T-cell (primary cell): ENCODE results near the gene DRG2. TPM values are rescaled to one million over a fixed set of nuclear protein-coding genes. Genes with fewer than 3 reads are reported as not detected.

ENCODE experiments used
- ATAC-seq, 4 experiments: fragments of 200-7000 bp in 3 of 4; fragments of 150-1000 bp in 1 of 4; cut with Tn5 transposase; replicated peaks in 1 of 4; 1 replicate in 3 of 4; 2 replicates in 1 of 4; pipeline ENCODE4 v1.10.0; 2021; ENCODE audit warnings: moderate library complexity in 3 of 4, mild to moderate bottlenecking in 2 of 4, moderate number of reproducible peaks in 1 of 4
- CTCF ChIA-PET, 2 donors: fragments of 300-600 bp; sonication (Branson Sonifier 250); formaldehyde crosslinking; loops; one replicate each; lab custom pipeline; 2022; ENCODE audit warnings: antibody characterized with exemption in 2 of 2; lab: Charles Lee
- POLR2A ChIA-PET, 2 donors: fragments of 300-600 bp; sonication (Branson Sonifier 250); formaldehyde crosslinking; loops; one replicate each; lab custom pipeline; 2022; ENCODE audit warnings: antibody characterized with exemption in 2 of 2; lab: Charles Lee
- DNase-seq, 35 experiments: peaks; one replicate each; pipeline versions ENCODE4 v3.0.0 to v3.0.0-alpha.2; 2013 to 2023
- H3K27ac ChIP-seq: one replicate; pipeline ENCODE4 v1.5.1; 2013; ENCODE audit warnings: low read length
- H3K27me3 ChIP-seq, 2 experiments: replicated peaks in 1 of 2; 1 replicate in 1 of 2; 2 replicates in 1 of 2; pipeline versions ENCODE4 v1.6.1 to v1.7.0; 2013; ENCODE audit warnings: low read length in 1 of 2, mixed read lengths in 1 of 2; ENCODE audit not compliant: control insufficient read depth in 2 of 2, insufficient read depth in 2 of 2; ENCODE audit errors: extremely low read depth in 1 of 2
- H3K36me3 ChIP-seq, 2 donors: 1 replicate in 1 of 2; 2 replicates in 1 of 2; pipeline versions ENCODE4 v1.6.1 to v1.7.0; 2013; ENCODE audit warnings: low read length in 1 of 2; ENCODE audit not compliant: control insufficient read depth in 2 of 2, insufficient read depth in 1 of 2; ENCODE audit errors: extremely low read depth in 1 of 2
- H3K4me1 ChIP-seq, 2 experiments: 1 replicate in 1 of 2; 2 replicates in 1 of 2; pipeline versions ENCODE4 v1.6.1 to v1.7.0; 2013; ENCODE audit warnings: low read length in 2 of 2, mixed read lengths in 1 of 2; ENCODE audit not compliant: insufficient read depth in 2 of 2, control insufficient read depth in 1 of 2; ENCODE audit errors: extremely low read depth in 1 of 2
- H3K4me3 ChIP-seq, 2 donors: 1 replicate in 1 of 2; 2 replicates in 1 of 2; pipeline versions ENCODE4 v1.5.1 to v1.7.0; 2013; ENCODE audit warnings: mild to moderate bottlenecking in 2 of 2, low read length in 1 of 2, moderate library complexity in 1 of 2; ENCODE audit not compliant: control insufficient read depth in 1 of 2; ENCODE audit errors: extremely low read depth in 1 of 2
- H3K9me3 ChIP-seq: 2 replicates; pipeline ENCODE4 v1.7.0; 2013
- H3K27ac Mint-ChIP-seq, 2 donors: one replicate each; pipeline ENCODE4 v1.8.0; 2020 to 2021; ENCODE audit warnings: mild to moderate bottlenecking in 2 of 2, mixed read lengths in 2 of 2
- H3K27me3 Mint-ChIP-seq, 2 donors: one replicate each; pipeline ENCODE4 v1.8.0; 2021 to 2022; ENCODE audit warnings: mixed read lengths in 2 of 2
- H3K36me3 Mint-ChIP-seq: one replicate; pipeline ENCODE4 v1.8.0; 2021; ENCODE audit warnings: mixed read lengths
- H3K4me1 Mint-ChIP-seq, 3 donors: one replicate each; pipeline ENCODE4 v1.8.0; 2020 to 2022; ENCODE audit warnings: mixed read lengths in 3 of 3, mild to moderate bottlenecking in 1 of 3
- H3K4me3 Mint-ChIP-seq, 3 donors: one replicate each; pipeline ENCODE4 v1.8.0; 2020 to 2022; ENCODE audit warnings: mild to moderate bottlenecking in 3 of 3, mixed read lengths in 3 of 3, moderate library complexity in 3 of 3
- H3K9me3 Mint-ChIP-seq, 3 donors: one replicate each; pipeline ENCODE4 v1.8.0; 2020 to 2022; ENCODE audit warnings: mixed read lengths in 3 of 3
- WGBS: methylation state at CpG from one replicate; pipeline ENCODE4 v1.1.5; 2013; ENCODE audit warnings: missing lambda C conversion rate; ENCODE audit not compliant: insufficient coverage; 5-methylcytosine and 5-hydroxymethylcytosine counted together
- total RNA-seq, 35 experiments: library from RNA in 6 of 35; stranded (reverse) in 6 of 35; fragments of 120-200 nt in 1 of 35; gene quantifications; one replicate each; pipeline versions ENCODE4 v1.2.1 to v1.2.4 and lab custom pipeline; 2013 to 2026

DRG2 gene
- total RNA-seq, 5 donors from 2014 or later (not counting 1 experiment from before 2014, with no cell fraction given), result 48.1 to 65.7 (median 57.3) TPM

- no peak overlapping the region for H3K27ac Mint-ChIP-seq
- no peak overlapping the region for H3K4me3 ChIP-seq
Observed at GRCh38 chr17:18101828-18102227, 14.1 kb downstream of the DRG2 start.

GRCh38 chr17:18102640-18103039 is 14.9 kb downstream of the DRG2 start:
- Histone ChIP-seq H3K4me3 (no peak overlapping the region), H3K36me3 (peaks cover 11 to 58% of the 10 kb centered on the region in 2 donors), H3K9me3 (no peaks in the 10 kb centered on the region), H3K27me3 (no peaks in the 10 kb centered on the region), H3K4me1 (no peaks in the 10 kb centered on the region), H3K27ac (no peak overlapping the region)
- 59% methylated on average over 3 of the region's 3 CpGs for WGBS
- peaks cover 26% of the 10 kb centered on the region for H3K36me3 Mint-ChIP-seq
- POLR2A ChIA-PET, result no interaction called here
- no peaks in the 10 kb centered on the region for H3K4me1 Mint-ChIP-seq
- CTCF ChIA-PET, result no interaction called here
- no peaks in the 10 kb centered on the region for H3K9me3 Mint-ChIP-seq
- H3K4me3 Mint-ChIP-seq, result no peak overlapping the region
- no peaks in the 10 kb centered on the region for H3K27me3 Mint-ChIP-seq
- no peak overlapping the region for H3K27ac Mint-ChIP-seq
- no peak for DNase-seq
- ATAC-seq, result no peak

More at GRCh38 chr17:18101828-18102227, 14.1 kb downstream of the DRG2 start:
- Mint-ChIP-seq H3K9me3 (no peaks in the 10 kb centered on the region), H3K36me3 (peaks cover 24% of the 10 kb centered on the region), H3K4me1 (no peaks in the 10 kb centered on the region), H3K4me3 (no peak overlapping the region), H3K27me3 (no peaks in the 10 kb centered on the region)
- H3K9me3 ChIP-seq, result no peaks in the 10 kb centered on the region
- no peak for ATAC-seq
- WGBS, result 98% methylated on average over 6 of the region's 9 CpGs
- peaks cover 20 to 60% of the 10 kb centered on the region in 2 donors for H3K36me3 ChIP-seq
- no peak for DNase-seq
- no peaks in the 10 kb centered on the region for H3K27me3 ChIP-seq
- ChIA-PET POLR2A (no interaction called here), CTCF (interaction anchor here in 1 of 2 donors (0.6 kb wide), 1 partner anchor 68 kb away, joined by 4 read pairs; no protein-coding TSS in a partner anchor)
- no peak overlapping the region for H3K27ac ChIP-seq
- H3K4me1 ChIP-seq, result no peaks in the 10 kb centered on the region

GRCh38 chr17:18105027-18105426 is 17.3 kb downstream of the DRG2 start:
- H3K27ac ChIP-seq, result no peak overlapping the region
- H3K9me3 ChIP-seq, result no peaks in the 10 kb centered on the region
- H3K4me3 Mint-ChIP-seq, result no peak overlapping the region
- ChIA-PET CTCF (no interaction called here), POLR2A (no interaction called here)
- H3K4me1 Mint-ChIP-seq, result no peaks in the 10 kb centered on the region
- ATAC-seq (no peak), DNase-seq (no peak)
- H3K4me1 ChIP-seq, result no peaks in the 10 kb centered on the region
- H3K36me3 ChIP-seq, result peaks cover 5 to 34% of the 10 kb centered on the region in 2 donors
- no peaks in the 10 kb centered on the region for H3K27me3 ChIP-seq
- H3K27ac Mint-ChIP-seq, result no peak overlapping the region
- WGBS, result 100% methylated on average over 1 of the region's 3 CpGs
- no peaks in the 10 kb centered on the region for H3K9me3 Mint-ChIP-seq
- H3K27me3 Mint-ChIP-seq, result no peaks in the 10 kb centered on the region
- no peak overlapping the region for H3K4me3 ChIP-seq
- H3K36me3 Mint-ChIP-seq, result peaks cover 23% of the 10 kb centered on the region

GRCh38 chr17:18105595-18105994 is 17.8 kb downstream of the DRG2 start:
- ATAC-seq (no peak), DNase-seq (no peak)
- no peak overlapping the region for H3K27ac ChIP-seq
- H3K27me3 Mint-ChIP-seq, result no peaks in the 10 kb centered on the region
- H3K9me3 ChIP-seq, result no peaks in the 10 kb centered on the region
- ChIA-PET CTCF (no interaction called here), POLR2A (no interaction called here)
- H3K27me3 ChIP-seq, result no peaks in the 10 kb centered on the region
- no peaks in the 10 kb centered on the region for H3K9me3 Mint-ChIP-seq
- peaks cover 5 to 28% of the 10 kb centered on the region in 2 donors for H3K36me3 ChIP-seq
- no peak overlapping the region for H3K4me3 ChIP-seq
- 50% methylated on average over 2 of the region's 6 CpGs for whole genome bisulfite sequencing
- H3K4me1 Mint-ChIP-seq, result no peaks in the 10 kb centered on the region
- peaks cover 20% of the 10 kb centered on the region for H3K36me3 Mint-ChIP-seq
- H3K4me3 Mint-ChIP-seq, result no peak overlapping the region
- no peaks in the 10 kb centered on the region for H3K4me1 ChIP-seq
- H3K27ac Mint-ChIP-seq, result no peak overlapping the region

- Mint-ChIP-seq H3K4me3 (no peak overlapping the region), H3K9me3 (no peaks in the 10 kb centered on the region), H3K27ac (no peak overlapping the region), H3K36me3 (peaks cover 20% of the 10 kb centered on the region), H3K27me3 (no peaks in the 10 kb centered on the region), H3K4me1 (no peaks in the 10 kb centered on the region)
- WGBS, result 100% methylated on average over 3 of the region's 9 CpGs
- POLR2A ChIA-PET, result no interaction called here
- no peaks in the 10 kb centered on the region for H3K27me3 ChIP-seq
- CTCF ChIA-PET, result no interaction called here
- H3K27ac ChIP-seq, result no peak overlapping the region
- no peak for ATAC-seq
- no peak for DNase-seq
- no peaks in the 10 kb centered on the region for H3K9me3 ChIP-seq
- H3K36me3 ChIP-seq, result peaks cover 5 to 23% of the 10 kb centered on the region in 2 donors
- no peak overlapping the region for H3K4me3 ChIP-seq
- H3K4me1 ChIP-seq, result no peaks in the 10 kb centered on the region
Observed at GRCh38 chr17:18106211-18106610, 18.5 kb downstream of the DRG2 start.

- POLR2A ChIA-PET, result no interaction called here
- WGBS, result 88% methylated on average over 4 of the region's 14 CpGs
Observed at GRCh38 chr17:18107061-18107790, 19.5 kb downstream of the DRG2 start.

More at GRCh38 chr17:18107061-18107790, 19.5 kb downstream of the DRG2 start:
- no peaks in the 10 kb centered on the region for H3K27me3 Mint-ChIP-seq
- ATAC-seq (no peak), DNase-seq (no peak)
- H3K4me3 Mint-ChIP-seq, result no peak overlapping the region
- Histone ChIP-seq H3K4me3 (no peak overlapping the region), H3K27me3 (peaks cover 0 to 2% of the 10 kb centered on the region in 2 experiments), H3K9me3 (no peaks in the 10 kb centered on the region), H3K27ac (no peak overlapping the region), H3K4me1 (no peaks in the 10 kb centered on the region), H3K36me3 (peaks cover 5 to 19% of the 10 kb centered on the region in 2 donors)
- no peaks in the 10 kb centered on the region for H3K4me1 Mint-ChIP-seq
- peaks cover 17% of the 10 kb centered on the region for H3K36me3 Mint-ChIP-seq
- H3K9me3 Mint-ChIP-seq, result no peaks in the 10 kb centered on the region
- H3K27ac Mint-ChIP-seq, result no peak overlapping the region
- CTCF ChIA-PET, result no interaction called here
